ENCODE results near the gene CTBP2. TPM values are rescaled to one million over a fixed set of nuclear protein-coding genes. Genes with fewer than 3 reads are reported as not detected.
A peak's percentile ranks its signal among the peaks of the same experiment; 100 is the strongest.
"Not testable (repeated sequence)": the region's sequence is repeated elsewhere in the genome, so short reads cannot be mapped to it uniquely, and the experiment has no call there.

The CTBP2 gene
- total RNA-seq, 2 experiments from 2014 or later, result 0.15 to 0.43 TPM

GRCh38 chr10:125062914-125063230, 97.5 kb downstream of the CTBP2 start:
- CTCF ChIA-PET, result interaction anchor here (1.1 kb wide), 1 partner anchor 15 kb away, joined by 3 read pairs; no protein-coding TSS in a partner anchor
- H3K4me1 Mint-ChIP-seq, result peaks cover 15% of the 10 kb centered on the region
- POLR2A ChIA-PET, result no interaction called here
- H3K9me3 Mint-ChIP-seq, result no peaks in the 10 kb centered on the region
- DNase-seq, result no peak
- no peak overlapping the region for H3K27ac Mint-ChIP-seq
- H3K27me3 Mint-ChIP-seq, result peaks cover 48% of the 10 kb centered on the region
- H3K4me3 Mint-ChIP-seq, result no peak overlapping the region
- no peaks in the 10 kb centered on the region for H3K36me3 Mint-ChIP-seq (ENCODE audit: low read depth)

- DNase-seq, result no peak
- CTCF ChIA-PET, result interaction anchor here (1.0 to 1.7 kb wide), 4 partner anchors 14 to 70 kb away, joined by 3 to 6 read pairs (median 4); no protein-coding TSS in a partner anchor
- Mint-ChIP-seq H3K27me3 (peaks cover 45% of the 10 kb centered on the region), H3K9me3 (no peaks in the 10 kb centered on the region), H3K36me3 (ENCODE audit: low read depth) (no peaks in the 10 kb centered on the region), H3K27ac (no peak overlapping the region), H3K4me3 (no peak overlapping the region), H3K4me1 (peaks cover 15% of the 10 kb centered on the region)
- POLR2A ChIA-PET, result no interaction called here
These were observed 98.0 kb downstream of the CTBP2 start for GRCh38 chr10:125062227-125062913.

- peaks cover 15% of the 10 kb centered on the region for H3K4me1 Mint-ChIP-seq
- H3K36me3 Mint-ChIP-seq (ENCODE audit: low read depth), result no peaks in the 10 kb centered on the region
- H3K9me3 Mint-ChIP-seq, result no peaks in the 10 kb centered on the region
- ChIA-PET CTCF (interaction anchor here (0.6 to 1.7 kb wide), 5 partner anchors 14 to 90 kb away, joined by 3 to 6 read pairs (median 3); no protein-coding TSS in a partner anchor), POLR2A (no interaction called here)
- no peak overlapping the region for H3K4me3 Mint-ChIP-seq
- no peak for DNase-seq
- peaks cover 45% of the 10 kb centered on the region for H3K27me3 Mint-ChIP-seq
- no peak overlapping the region for H3K27ac Mint-ChIP-seq
These were observed 98.7 kb downstream of the CTBP2 start for GRCh38 chr10:125061557-125062226.

GRCh38 chr10:125060826-125061556, 99.4 kb downstream of the CTBP2 start:
- Mint-ChIP-seq H3K9me3 (no peaks in the 10 kb centered on the region), H3K36me3 (ENCODE audit: low read depth) (no peaks in the 10 kb centered on the region), H3K4me3 (no peak overlapping the region), H3K27me3 (peaks cover 45% of the 10 kb centered on the region), H3K4me1 (peaks cover 15% of the 10 kb centered on the region), H3K27ac (no peak overlapping the region)
- CTCF ChIA-PET, result interaction anchor here (0.6 to 1.7 kb wide), 4 partner anchors 13 to 89 kb away, joined by 3 to 6 read pairs (median 4); no protein-coding TSS in a partner anchor
- POLR2A ChIA-PET, result no interaction called here
- peak; percentile 29 for DNase-seq

GRCh38 chr10:125060482-125060825, 99.9 kb downstream of the CTBP2 start:
- no peaks in the 10 kb centered on the region for H3K36me3 Mint-ChIP-seq (ENCODE audit: low read depth)
- CTCF ChIA-PET, result no interaction called here

GRCh38 chr10:125060026-125060425, 100.3 kb downstream of the CTBP2 start:
- H3K9me3 Mint-ChIP-seq, result no peaks in the 10 kb centered on the region
- CTCF ChIA-PET, result no interaction called here

More at GRCh38 chr10:125060482-125060825, 99.9 kb downstream of the CTBP2 start:
- H3K4me1 Mint-ChIP-seq, result peaks cover 15% of the 10 kb centered on the region
- no peak overlapping the region for H3K4me3 Mint-ChIP-seq
- no peak for DNase-seq
- no peaks in the 10 kb centered on the region for H3K9me3 Mint-ChIP-seq
- no peak overlapping the region for H3K27ac Mint-ChIP-seq
- peaks cover 43% of the 10 kb centered on the region for H3K27me3 Mint-ChIP-seq
- POLR2A ChIA-PET, result no interaction called here

GRCh38 chr10:125059348-125059747, 101.0 kb downstream of the CTBP2 start:
- POLR2A ChIA-PET; H3K36me3 Mint-ChIP-seq (ENCODE audit: low read depth); H3K4me3 Mint-ChIP-seq; CTCF ChIA-PET; DNase-seq; H3K9me3 Mint-ChIP-seq; H3K27ac Mint-ChIP-seq; H3K4me1 Mint-ChIP-seq: not testable (repeated sequence)
- peaks cover 39% of the 10 kb centered on the region for H3K27me3 Mint-ChIP-seq

More at GRCh38 chr10:125060026-125060425, 100.3 kb downstream of the CTBP2 start:
- Mint-ChIP-seq H3K27me3 (peaks cover 39% of the 10 kb centered on the region), H3K4me1 (peaks cover 10% of the 10 kb centered on the region), H3K27ac (no peak overlapping the region), H3K36me3 (ENCODE audit: low read depth) (no peaks in the 10 kb centered on the region), H3K4me3 (no peak overlapping the region)
- POLR2A ChIA-PET, result no interaction called here
- DNase-seq, result no peak

GRCh38 chr10:125057158-125058001, 103.0 kb downstream of the CTBP2 start:
- Mint-ChIP-seq H3K36me3 (ENCODE audit: low read depth) (no peaks in the 10 kb centered on the region), H3K4me1 (no peaks in the 10 kb centered on the region), H3K27me3 (peaks cover 32% of the 10 kb centered on the region), H3K9me3 (no peaks in the 10 kb centered on the region), H3K27ac (no peak overlapping the region), H3K4me3 (no peak overlapping the region)
- ChIA-PET POLR2A (no interaction called here), CTCF (interaction anchor here (0.6 to 1.1 kb wide), 2 partner anchors 9 to 65 kb away, joined by 3 to 5 read pairs; no protein-coding TSS in a partner anchor)
- no peak for DNase-seq

- H3K36me3 Mint-ChIP-seq (ENCODE audit: low read depth), result no peaks in the 10 kb centered on the region
- H3K9me3 Mint-ChIP-seq, result no peaks in the 10 kb centered on the region
- DNase-seq, result no peak
- ChIA-PET CTCF (interaction anchor here (0.6 to 1.1 kb wide), 2 partner anchors 9 to 64 kb away, joined by 3 to 5 read pairs; no protein-coding TSS in a partner anchor), POLR2A (no interaction called here)
- H3K4me3 Mint-ChIP-seq, result no peak overlapping the region
- H3K27ac Mint-ChIP-seq, result no peak overlapping the region
- H3K27me3 Mint-ChIP-seq, result peaks cover 25% of the 10 kb centered on the region
- no peaks in the 10 kb centered on the region for H3K4me1 Mint-ChIP-seq
These were observed 103.9 kb downstream of the CTBP2 start for GRCh38 chr10:125056161-125057132.

GRCh38 chr10:125055446-125055845, 104.9 kb downstream of the CTBP2 start:
- no peaks in the 10 kb centered on the region for H3K36me3 Mint-ChIP-seq (ENCODE audit: low read depth)
- H3K4me3 Mint-ChIP-seq, result no peak overlapping the region
- peaks cover 20% of the 10 kb centered on the region for H3K27me3 Mint-ChIP-seq
- no peaks in the 10 kb centered on the region for H3K4me1 Mint-ChIP-seq
- H3K27ac Mint-ChIP-seq, result no peak overlapping the region
- POLR2A ChIA-PET, result no interaction called here
- no peak for DNase-seq
- no peaks in the 10 kb centered on the region for H3K9me3 Mint-ChIP-seq
- CTCF ChIA-PET, result no interaction called here

GRCh38 chr10:125054669-125055268, 105.6 kb downstream of the CTBP2 start:
- CTCF ChIA-PET, result no interaction called here

More at GRCh38 chr10:125054669-125055268, 105.6 kb downstream of the CTBP2 start:
- Mint-ChIP-seq H3K4me1 (no peaks in the 10 kb centered on the region), H3K9me3 (no peaks in the 10 kb centered on the region), H3K27me3 (peaks cover 15% of the 10 kb centered on the region), H3K36me3 (ENCODE audit: low read depth) (no peaks in the 10 kb centered on the region), H3K4me3 (no peak overlapping the region), H3K27ac (no peak overlapping the region)
- no peak for DNase-seq
- POLR2A ChIA-PET, result no interaction called here
